ENCODE measurements around the gene MYRFL.

Gene MYRFL

DNA sequence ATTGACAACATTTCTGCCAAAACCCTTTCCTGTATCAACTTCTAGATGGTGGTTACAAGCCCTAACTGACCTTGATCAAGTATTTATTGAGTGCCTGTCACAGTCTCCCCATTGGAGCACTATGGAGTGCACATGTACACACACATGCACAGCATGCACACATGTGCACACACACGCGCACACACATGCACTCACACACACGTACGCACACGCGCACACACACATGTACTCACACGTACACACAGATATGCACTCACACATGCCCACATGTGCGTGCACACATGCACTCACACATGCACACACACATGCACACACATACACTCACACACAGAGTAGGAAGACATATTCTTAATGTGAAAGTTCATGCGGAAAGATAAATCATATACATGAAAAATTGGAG, 43.7 kb downstream of the MYRFL start:
- TF ChIP-seq TAF1 (IDR thresholded peaks at IDR 0.05; ENCODE audit: low read depth, low read length) (no peak), PAX5 (IDR thresholded peaks at IDR 0.05; ENCODE audit: insufficient read depth, low read length, severe bottlenecking) (no peak), POLR2A (IDR thresholded peaks at IDR 0.05; ENCODE audit: low read depth, low read length) (no peak), SPI1 (IDR thresholded peaks at IDR 0.05; ENCODE audit: low read depth, low read length) (no peak)
- FAIRE-seq (peak; percentile 31), DNase-seq (ENCODE audit: insufficient read length, low spot score) (no peak)

GRCh38 chr12:69872804-69873203, 47.8 kb downstream of the MYRFL start:
- FAIRE-seq (no peak), DNase-seq (ENCODE audit: insufficient read length, low spot score) (no peak)
- no peak for TF ChIP-seq TAF1 (IDR thresholded peaks at IDR 0.05; ENCODE audit: low read depth, low read length)
- no peak for TF ChIP-seq POLR2AphosphoS5 (IDR thresholded peaks at IDR 0.05; ENCODE audit: low read depth, low read length)
- no peak for TF ChIP-seq SPI1 (IDR thresholded peaks at IDR 0.05; ENCODE audit: low read depth, low read length)
- TF ChIP-seq POLR2A (IDR thresholded peaks at IDR 0.05; ENCODE audit: low read depth, low read length) = no peak
- no peak for TF ChIP-seq POU2F2 (IDR thresholded peaks at IDR 0.05; ENCODE audit: low read depth, low read length)
- no peak for TF ChIP-seq PAX5 (IDR thresholded peaks at IDR 0.05; ENCODE audit: insufficient read depth, low read length, severe bottlenecking)

DNA sequence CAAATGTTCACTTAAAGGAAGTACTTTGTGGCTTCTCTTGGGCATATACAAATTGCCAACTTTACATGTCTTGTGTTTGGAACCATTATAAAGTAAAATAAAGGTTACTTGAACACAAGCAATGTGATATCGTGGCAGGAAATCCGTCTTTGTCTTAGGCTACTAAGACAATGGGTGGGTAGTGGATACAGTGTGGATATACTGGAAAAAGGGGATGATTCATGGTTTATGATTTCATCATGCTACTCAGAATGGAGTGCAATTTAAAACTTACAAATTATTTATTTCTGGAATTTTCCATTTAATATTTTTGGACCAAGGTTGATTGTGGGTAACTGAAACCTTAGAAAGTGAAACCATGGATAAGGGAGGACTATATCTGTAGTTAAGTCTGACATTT, 48.4 kb downstream of the MYRFL start:
- no peak for TF ChIP-seq SPI1 (IDR thresholded peaks at IDR 0.05; ENCODE audit: low read depth, low read length)
- TF ChIP-seq TAF1 (IDR thresholded peaks at IDR 0.05; ENCODE audit: low read depth, low read length) = no peak
- TF ChIP-seq POLR2A (IDR thresholded peaks at IDR 0.05; ENCODE audit: low read depth, low read length) = no peak
- no peak for TF ChIP-seq POLR2AphosphoS5 (IDR thresholded peaks at IDR 0.05; ENCODE audit: low read depth, low read length)
- no peak for TF ChIP-seq POU2F2 (IDR thresholded peaks at IDR 0.05; ENCODE audit: low read depth, low read length)
- no peak for TF ChIP-seq PAX5 (IDR thresholded peaks at IDR 0.05; ENCODE audit: insufficient read depth, low read length, severe bottlenecking)
- DNase-seq (ENCODE audit: insufficient read length, low spot score) = no peak
- FAIRE-seq = no peak

GRCh38 chr12:69874606-69875005, 49.6 kb downstream of the MYRFL start:
- DNase-seq (ENCODE audit: insufficient read length, low spot score) = no peak
- TF ChIP-seq PAX5 (IDR thresholded peaks at IDR 0.05; ENCODE audit: insufficient read depth, low read length, severe bottlenecking) (no peak), SPI1 (IDR thresholded peaks at IDR 0.05; ENCODE audit: low read depth, low read length) (no peak), POLR2AphosphoS5 (IDR thresholded peaks at IDR 0.05; ENCODE audit: low read depth, low read length) (no peak), TAF1 (IDR thresholded peaks at IDR 0.05; ENCODE audit: low read depth, low read length) (no peak), POLR2A (IDR thresholded peaks at IDR 0.05; ENCODE audit: low read depth, low read length) (no peak)
- FAIRE-seq = no peak

GRCh38 chr12:69875416-69875935, 50.4 kb downstream of the MYRFL start:
- DNase-seq (ENCODE audit: insufficient read length, low spot score) = no peak
- no peak for TF ChIP-seq POU2F2 (IDR thresholded peaks at IDR 0.05; ENCODE audit: low read depth, low read length)
- TF ChIP-seq POLR2A (IDR thresholded peaks at IDR 0.05; ENCODE audit: low read depth, low read length) = no peak
- no peak for TF ChIP-seq POLR2AphosphoS5 (IDR thresholded peaks at IDR 0.05; ENCODE audit: low read depth, low read length)
- no peak for TF ChIP-seq SPI1 (IDR thresholded peaks at IDR 0.05; ENCODE audit: low read depth, low read length)
- TF ChIP-seq TAF1 (IDR thresholded peaks at IDR 0.05; ENCODE audit: low read depth, low read length) = no peak
- TF ChIP-seq PAX5 (IDR thresholded peaks at IDR 0.05; ENCODE audit: insufficient read depth, low read length, severe bottlenecking) = no peak
- no peak for FAIRE-seq

GRCh38 chr12:69879007-69879960, 54.3 kb downstream of the MYRFL start:
- FAIRE-seq (peak; percentile 90), DNase-seq (ENCODE audit: insufficient read length, low spot score) (peak; percentile 48)
- no peak for TF ChIP-seq POU2F2 (IDR thresholded peaks at IDR 0.05; ENCODE audit: low read depth, low read length)
- no peak for TF ChIP-seq SPI1 (IDR thresholded peaks at IDR 0.05; ENCODE audit: low read depth, low read length)
- TF ChIP-seq POLR2A (IDR thresholded peaks at IDR 0.05; ENCODE audit: low read depth, low read length) = no peak
- no peak for TF ChIP-seq TAF1 (IDR thresholded peaks at IDR 0.05; ENCODE audit: low read depth, low read length)
- TF ChIP-seq PAX5 (IDR thresholded peaks at IDR 0.05; ENCODE audit: insufficient read depth, low read length, severe bottlenecking) = no peak

DNA sequence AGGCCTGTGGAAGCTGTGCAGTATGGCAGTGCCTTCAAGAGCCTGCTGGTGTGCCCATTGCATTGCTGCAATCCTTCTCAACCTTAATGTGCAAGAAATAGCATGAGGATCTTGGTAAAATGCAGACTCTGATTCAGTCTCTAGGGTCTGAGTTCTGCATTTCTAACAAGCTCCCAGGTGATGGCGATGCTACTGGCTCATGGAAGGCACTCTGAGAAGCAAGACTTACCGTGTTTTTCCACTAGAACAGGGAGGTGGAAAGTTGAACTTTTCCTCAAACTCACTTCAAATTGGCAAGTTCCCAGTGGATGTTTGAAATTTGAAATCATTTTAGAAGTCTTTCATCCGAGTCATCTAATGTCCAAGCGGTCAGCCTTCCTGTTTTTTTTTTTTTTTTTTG, 55.5 kb downstream of the MYRFL start:
- no peak for TF ChIP-seq POLR2AphosphoS5 (IDR thresholded peaks at IDR 0.05; ENCODE audit: low read depth, low read length)
- FAIRE-seq = no peak
- no peak for DNase-seq (ENCODE audit: insufficient read length, low spot score)

- DNase-seq (ENCODE audit: insufficient read length, low spot score) (no peak), FAIRE-seq (no peak)
- TF ChIP-seq POLR2A (IDR thresholded peaks at IDR 0.05; ENCODE audit: low read depth, low read length) (no peak), TAF1 (IDR thresholded peaks at IDR 0.05; ENCODE audit: low read depth, low read length) (no peak)
Measured at GRCh38 chr12:69881771-69882170, 56.7 kb downstream of the MYRFL start.

- FAIRE-seq = no peak
- no peak for DNase-seq (ENCODE audit: insufficient read length, low spot score)
Measured at GRCh38 chr12:69884386-69884785, 59.4 kb downstream of the MYRFL start.

GRCh38 chr12:69885658-69886057, 60.6 kb downstream of the MYRFL start:
- DNase-seq (ENCODE audit: insufficient read length, low spot score) = no peak
- FAIRE-seq = peak; percentile 55
- TF ChIP-seq SPI1 (IDR thresholded peaks at IDR 0.05; ENCODE audit: low read depth, low read length) (no peak), POLR2AphosphoS5 (IDR thresholded peaks at IDR 0.05; ENCODE audit: low read depth, low read length) (no peak), PAX5 (IDR thresholded peaks at IDR 0.05; ENCODE audit: insufficient read depth, low read length, severe bottlenecking) (no peak), POLR2A (IDR thresholded peaks at IDR 0.05; ENCODE audit: low read depth, low read length) (no peak), POU2F2 (IDR thresholded peaks at IDR 0.05; ENCODE audit: low read depth, low read length) (no peak), TAF1 (IDR thresholded peaks at IDR 0.05; ENCODE audit: low read depth, low read length) (no peak)

More at GRCh38 chr12:69884386-69884785, 59.4 kb downstream of the MYRFL start:
- TF ChIP-seq POU2F2 (IDR thresholded peaks at IDR 0.05; ENCODE audit: low read depth, low read length) = no peak
- no peak for TF ChIP-seq PAX5 (IDR thresholded peaks at IDR 0.05; ENCODE audit: insufficient read depth, low read length, severe bottlenecking)
- no peak for TF ChIP-seq POLR2A (IDR thresholded peaks at IDR 0.05; ENCODE audit: low read depth, low read length)
- no peak for TF ChIP-seq POLR2AphosphoS5 (IDR thresholded peaks at IDR 0.05; ENCODE audit: low read depth, low read length)
- TF ChIP-seq SPI1 (IDR thresholded peaks at IDR 0.05; ENCODE audit: low read depth, low read length) = no peak
- no peak for TF ChIP-seq TAF1 (IDR thresholded peaks at IDR 0.05; ENCODE audit: low read depth, low read length)

Data from GM12891 (cell line).